ENCODE data around the gene NCK2.

The NCK2 gene

DNA sequence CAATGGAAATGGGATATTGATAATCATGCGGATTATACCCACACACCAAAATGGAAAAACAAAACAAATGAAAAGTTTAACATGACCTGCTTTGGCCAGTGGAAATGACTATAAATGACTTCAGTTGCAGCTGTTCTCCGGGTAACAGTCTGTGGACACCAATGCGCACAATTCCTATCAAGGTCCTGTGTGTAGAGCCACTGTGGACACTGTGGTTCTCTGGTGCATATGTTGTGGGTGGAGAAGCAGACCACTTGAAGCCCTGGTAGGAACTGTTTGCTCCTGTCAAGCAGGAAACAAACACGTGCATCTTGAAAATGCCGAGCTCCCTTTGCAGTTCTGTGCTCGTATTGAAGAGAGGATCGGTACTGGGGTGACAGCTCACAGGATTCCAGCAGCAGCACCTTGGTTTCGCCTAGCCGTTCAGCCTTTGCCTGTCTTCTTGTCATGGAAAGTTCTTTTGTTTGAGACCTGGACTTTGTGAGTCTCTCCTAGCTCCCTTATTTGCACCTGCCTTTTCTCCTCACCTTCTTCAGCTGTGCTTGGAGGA is 32.9 kb downstream of the NCK2 start:
- DNase-seq, result no peak

GRCh38 chr2:105778080-105778607 is 33.4 kb downstream of the NCK2 start:
- no peak for DNase-seq

DNA sequence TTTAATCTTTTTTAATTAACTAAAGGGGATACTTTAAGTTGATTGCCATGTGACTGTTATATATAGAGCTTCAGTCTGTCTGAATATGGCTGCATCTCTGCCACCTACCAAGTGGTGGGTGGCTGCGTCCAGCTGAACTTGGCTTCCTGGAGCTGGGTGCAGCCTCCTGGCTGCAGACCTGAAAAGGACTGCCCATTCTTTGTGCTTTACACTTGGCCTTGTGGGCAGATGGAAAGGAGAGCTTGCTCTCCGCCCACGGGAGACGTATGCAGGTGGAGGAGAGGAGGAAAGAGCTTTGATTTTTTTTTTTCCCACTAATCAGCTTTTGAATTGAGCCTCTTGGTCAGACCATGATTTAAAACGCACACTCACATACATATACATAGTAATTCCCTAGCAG is 34.7 kb downstream of the NCK2 start:
- no peak for DNase-seq

DNA sequence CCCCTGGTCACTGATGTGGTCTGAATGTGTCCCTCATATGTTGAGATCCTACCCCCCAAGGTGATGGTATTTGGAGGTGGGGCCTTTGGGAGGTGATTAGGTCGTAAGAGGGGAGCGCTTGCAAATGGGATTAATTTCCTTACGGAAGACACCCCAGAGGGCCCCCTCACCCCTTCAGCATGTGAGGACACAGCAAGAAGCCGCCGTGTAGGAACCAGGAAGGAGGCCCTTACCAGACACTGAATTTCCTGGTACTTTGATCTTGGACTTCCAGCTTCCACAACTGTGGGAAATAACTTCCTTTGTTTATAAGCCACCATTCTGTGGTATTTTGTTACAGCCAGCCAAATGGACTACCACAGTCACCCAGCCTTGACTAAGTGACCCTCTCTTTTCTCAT is 35.9 kb downstream of the NCK2 start:
- DNase-seq, result no peak

DNA sequence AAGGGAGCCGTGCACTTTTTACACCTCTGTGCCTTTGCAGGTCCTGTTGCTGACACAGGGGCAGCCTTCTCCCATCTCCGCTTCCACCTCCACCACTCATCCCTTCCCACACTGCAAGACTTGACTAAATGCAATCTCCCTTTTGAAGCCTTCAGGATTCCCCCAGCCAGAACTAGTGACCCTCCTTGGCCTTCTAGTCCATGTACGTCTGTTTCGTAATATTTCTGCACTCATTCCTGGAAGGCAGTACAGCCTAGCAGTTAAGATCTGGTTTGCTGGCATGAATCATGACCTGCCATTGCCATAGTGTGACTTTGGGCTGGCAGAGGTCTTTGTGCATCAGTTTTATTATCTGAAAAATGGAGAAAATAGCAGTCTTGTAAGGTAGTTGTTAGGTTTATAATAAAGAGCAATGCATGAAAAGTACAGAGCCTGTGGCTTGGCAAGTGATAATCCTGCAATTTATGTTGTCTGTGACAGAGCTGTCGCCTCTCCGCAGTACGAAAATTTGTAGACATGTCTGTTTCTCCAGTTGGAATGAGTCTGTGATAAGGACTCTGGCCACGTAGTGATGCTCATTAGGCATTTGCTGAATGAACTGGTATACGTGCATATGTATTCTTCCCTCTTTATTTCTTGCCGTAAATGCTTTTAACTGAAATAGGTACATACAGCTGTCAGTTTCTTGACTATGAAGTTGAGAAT is 36.7 kb downstream of the NCK2 start:
- no peak for DNase-seq

- DNase-seq, result no peak
These were observed 37.4 kb downstream of the NCK2 start for GRCh38 chr2:105782123-105782522.

- DNase-seq, result no peak
These were observed 37.9 kb downstream of the NCK2 start for GRCh38 chr2:105782646-105783045.

DNA sequence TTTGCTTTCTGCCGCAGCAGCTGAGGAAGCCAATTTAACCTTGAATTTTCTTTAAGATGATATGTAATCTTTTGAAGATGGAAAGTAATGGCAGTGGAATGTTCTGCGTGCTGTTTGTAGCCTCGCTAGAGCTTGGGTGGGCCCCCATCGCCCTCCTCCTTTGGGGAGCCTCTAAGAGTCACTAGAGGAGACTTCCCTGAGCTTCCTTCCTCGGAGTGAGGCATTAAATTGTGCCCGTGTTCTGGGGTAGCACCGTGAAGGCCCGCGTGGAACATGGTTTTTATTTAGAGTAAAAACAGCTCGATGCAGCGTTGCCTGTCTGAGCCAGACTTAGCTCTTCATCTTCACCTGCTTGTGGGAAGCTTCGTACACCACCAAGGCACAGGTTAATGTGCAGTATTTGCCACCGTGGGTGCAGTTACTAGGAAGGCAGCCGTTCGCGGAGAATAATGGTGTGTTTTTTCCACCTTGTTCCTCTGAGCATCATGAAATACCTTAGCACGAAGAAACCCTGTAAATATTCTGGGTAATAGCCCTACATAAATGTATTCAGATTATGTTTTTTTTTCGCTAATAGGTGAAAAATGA is 38.5 kb downstream of the NCK2 start:
- no peak for DNase-seq

DNA sequence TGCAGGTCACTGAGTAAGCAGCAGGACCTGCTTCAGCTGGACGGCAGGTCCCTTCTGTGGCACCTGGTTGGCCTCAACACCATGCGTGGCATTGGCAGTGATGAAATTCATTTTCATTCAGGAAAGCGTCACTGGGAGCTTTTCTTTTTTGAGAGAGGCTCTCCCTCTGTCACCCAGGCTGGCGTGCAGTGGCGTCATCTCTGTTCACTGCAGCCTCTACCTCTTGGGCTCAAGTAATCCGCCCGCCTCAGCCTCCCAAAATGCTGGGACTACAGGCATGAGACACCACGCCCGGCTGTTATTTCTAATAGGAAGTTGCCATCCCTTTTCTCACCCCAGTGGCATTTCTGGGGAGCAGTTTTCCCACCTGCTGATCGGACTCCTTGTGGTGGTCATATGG is 39.3 kb downstream of the NCK2 start:
- no peak for DNase-seq

DNA sequence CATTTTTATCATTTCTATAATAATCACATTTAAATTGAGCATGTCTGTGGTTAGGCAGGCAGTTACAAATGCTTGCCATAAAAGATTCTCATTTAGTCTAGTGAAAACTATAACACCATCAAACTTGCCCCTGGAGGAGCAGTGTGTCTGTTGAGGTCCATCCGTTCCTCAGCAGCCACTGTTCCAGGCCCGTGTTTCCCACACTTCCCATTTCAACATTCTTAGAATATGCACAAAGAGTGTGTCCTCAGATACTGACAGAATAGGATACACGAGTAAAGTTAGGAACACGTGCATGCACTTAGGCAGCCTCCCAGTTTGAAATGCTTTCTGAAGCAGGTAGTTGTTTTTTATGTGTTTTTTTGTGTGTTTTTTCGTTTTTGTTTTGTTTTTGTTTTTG is 39.9 kb downstream of the NCK2 start:
- DNase-seq, result no peak

DNA sequence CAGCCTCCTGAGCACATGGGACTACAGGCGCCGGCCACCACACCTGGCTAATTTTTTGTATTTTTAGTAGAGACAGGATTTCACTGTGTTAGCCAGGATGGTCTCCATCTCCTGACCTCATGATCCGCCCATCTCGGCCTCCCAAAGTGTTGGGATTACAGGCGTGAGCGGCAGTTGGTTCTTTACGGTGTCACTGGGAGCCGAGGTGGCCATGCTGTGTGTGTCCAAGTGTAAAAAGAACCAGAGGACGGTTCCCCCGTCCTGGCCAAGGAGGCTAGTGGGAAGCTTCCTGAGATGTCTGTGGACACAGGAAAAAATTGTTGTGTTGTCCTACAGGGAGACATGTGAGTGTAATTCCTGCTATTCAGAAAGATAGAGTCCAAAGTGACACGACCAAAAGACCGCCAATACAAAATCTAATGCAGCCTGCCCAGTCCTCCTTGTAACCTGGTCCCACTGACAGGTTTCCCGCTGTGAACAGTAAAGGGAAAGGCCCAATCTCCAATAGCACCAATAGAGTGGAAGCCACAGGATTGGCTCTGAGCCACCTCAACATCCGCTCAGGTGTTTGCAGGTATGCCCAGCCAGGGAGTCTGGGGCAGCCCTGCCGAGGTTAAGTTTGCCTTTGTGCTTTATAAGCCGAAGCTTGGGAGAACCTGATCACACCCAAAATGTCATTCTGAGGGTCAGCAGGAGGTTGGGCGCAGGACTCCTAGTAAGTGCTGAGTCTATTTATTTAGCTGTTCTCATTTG is 40.6 kb downstream of the NCK2 start:
- no peak for DNase-seq

DNA sequence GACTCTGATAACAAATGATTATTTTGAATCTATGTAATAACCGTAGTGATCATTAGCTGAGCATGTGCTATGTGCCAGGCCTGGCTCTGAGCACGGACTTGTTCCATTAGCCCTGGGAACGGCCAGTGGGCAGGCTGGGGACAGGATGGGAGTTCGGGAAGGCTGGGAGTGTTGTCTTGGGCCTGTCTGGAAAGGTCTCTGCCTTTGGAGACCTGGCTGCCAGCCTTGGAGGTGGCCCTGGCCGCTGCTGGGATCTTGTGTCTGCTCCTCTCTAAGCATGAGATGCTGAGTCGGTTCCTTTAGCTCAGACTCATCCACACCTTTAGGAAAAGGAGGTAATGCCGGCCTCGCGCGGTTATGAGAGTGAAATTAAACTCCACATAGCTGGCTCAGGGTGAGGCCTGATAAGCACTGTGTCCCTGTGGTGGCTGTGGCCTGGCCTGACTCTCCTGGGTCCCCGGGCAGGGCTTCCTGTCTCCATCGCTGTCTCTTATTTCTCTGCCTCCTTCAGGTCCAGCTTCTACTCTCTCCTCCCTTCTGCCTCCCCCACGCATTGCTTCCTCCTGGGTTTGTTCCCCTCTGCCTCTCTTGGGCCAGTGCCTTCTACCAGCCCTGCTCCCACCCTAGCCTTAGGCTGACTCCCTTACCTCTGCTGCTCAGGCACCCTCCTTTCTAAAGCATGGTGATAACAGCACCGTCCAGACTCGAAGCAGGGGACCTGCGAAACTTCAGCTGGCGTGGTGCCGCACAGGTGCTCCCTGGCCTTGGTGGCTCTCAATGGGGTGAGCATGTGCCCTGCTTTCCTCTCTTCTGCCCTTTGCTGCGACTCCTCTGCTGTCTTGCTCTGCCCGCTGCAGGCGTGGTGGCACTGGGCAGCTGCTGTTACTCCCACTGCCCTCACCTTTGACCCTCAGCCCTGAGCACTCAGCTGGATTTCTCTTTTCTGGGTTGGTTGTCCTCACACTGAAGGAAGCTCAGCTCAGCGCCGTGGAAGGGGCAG is 41.8 kb downstream of the NCK2 start:
- DNase-seq, result no peak

GRCh38 chr2:105787376-105788318 is 42.9 kb downstream of the NCK2 start:
- peak; percentile 76 to 78 for DNase-seq

GRCh38 chr2:105788670-105789290 is 44.1 kb downstream of the NCK2 start:
- DNase-seq, result no peak

GRCh38 chr2:105789745-105790460 is 45.2 kb downstream of the NCK2 start:
- peak; percentile 56 to 58 for DNase-seq

DNA sequence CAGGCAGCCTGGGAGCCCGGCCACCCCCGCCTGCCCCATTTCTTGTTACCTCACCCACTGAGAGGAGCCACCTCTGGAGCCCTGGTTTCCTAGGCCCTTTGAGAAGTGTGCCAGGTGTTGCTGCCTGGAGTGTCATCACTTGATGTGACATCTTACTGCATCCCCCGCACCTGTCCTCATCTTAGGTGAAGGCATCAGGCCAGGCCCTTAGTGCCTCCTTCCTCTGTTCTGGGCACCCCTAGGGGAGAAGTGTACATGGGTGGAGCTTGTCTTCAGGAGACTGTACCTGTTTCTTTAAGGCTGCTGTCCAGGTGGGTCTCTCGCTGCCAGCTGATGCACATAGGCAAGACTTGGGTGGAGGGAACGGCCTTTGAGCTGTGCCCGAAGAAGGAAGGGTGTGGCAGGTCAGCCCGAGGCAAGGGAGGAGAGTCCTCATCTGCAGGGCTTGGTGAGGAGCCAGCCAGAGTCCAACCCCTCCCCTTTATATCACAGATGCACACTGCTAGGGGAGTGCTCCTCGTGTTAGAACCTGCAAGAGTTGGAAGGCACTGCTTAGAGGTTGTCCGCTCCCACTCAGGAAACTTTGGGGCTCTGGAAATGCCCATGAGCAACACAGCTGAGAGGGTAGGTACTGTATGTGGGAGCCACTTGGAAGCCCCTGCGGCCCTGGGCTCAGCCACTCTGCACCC is 45.9 kb downstream of the NCK2 start:
- peak in 1 of 2 experiments; percentile 35 for DNase-seq

GRCh38 chr2:105791229-105791628 is 46.5 kb downstream of the NCK2 start:
- DNase-seq, result no peak

- DNase-seq, result no peak
These were observed 47.8 kb downstream of the NCK2 start for GRCh38 chr2:105792561-105792960.

Measured in activated CD4-positive, alpha-beta T cell treated with anti-CD3 and anti-CD28 coated beads, Interleukin-2, amount 50 U/mL, for 4 hours (primary cell).